Liver (tissue), 9 donors: ENCODE results near the gene FBXL2. TPM values are rescaled to one million over a fixed set of nuclear protein-coding genes. Genes with fewer than 3 reads are reported as not detected.

Experiments
- DNase-seq: peaks from one replicate; pipeline ENCODE4 v3.0.0-alpha.2; 2017; ENCODE audit warnings: low spot score
- H3K27ac ChIP-seq, 2 donors: one replicate each; pipeline ENCODE4 v1.7.0; 2013; ENCODE audit warnings: inconsistent platforms in 2 of 2, low read length in 2 of 2, control low read depth in 1 of 2, low read depth in 1 of 2, mild to moderate bottlenecking in 1 of 2
- H3K27me3 ChIP-seq, 4 donors: one replicate each; pipeline versions ENCODE4 v1.6.1 to v1.7.0; 2013; ENCODE audit warnings: low read length in 3 of 4, inconsistent platforms in 1 of 4, mild to moderate bottlenecking in 1 of 4, moderate library complexity in 1 of 4; ENCODE audit not compliant: control insufficient read depth in 4 of 4, insufficient read depth in 4 of 4
- H3K36me3 ChIP-seq, 4 donors: one replicate each; pipeline versions ENCODE4 v1.6.1 to v1.7.0; 2013; ENCODE audit warnings: low read length in 3 of 4, mild to moderate bottlenecking in 3 of 4, low read depth in 1 of 4, moderate library complexity in 1 of 4; ENCODE audit not compliant: control insufficient read depth in 4 of 4, insufficient read depth in 3 of 4
- H3K4me1 ChIP-seq, 4 donors: one replicate each; pipeline versions ENCODE4 v1.6.1 to v1.7.0; 2013; ENCODE audit warnings: low read length in 3 of 4, mild to moderate bottlenecking in 3 of 4, moderate library complexity in 1 of 4; ENCODE audit not compliant: control insufficient read depth in 4 of 4, insufficient read depth in 4 of 4
- H3K4me3 ChIP-seq, 3 donors: one replicate each; pipeline versions ENCODE4 v1.6.1 to v1.7.0; 2013; ENCODE audit warnings: low read length in 3 of 3, control low read depth in 1 of 3, low read depth in 1 of 3, mild to moderate bottlenecking in 1 of 3
- H3K9ac ChIP-seq, 2 donors: one replicate each; pipeline ENCODE4 v1.7.0; 2013; ENCODE audit warnings: low read length in 2 of 2, mild to moderate bottlenecking in 2 of 2, moderate library complexity in 2 of 2, control low read depth in 1 of 2, low read depth in 1 of 2
- H3K9me3 ChIP-seq, 4 donors: one replicate each; pipeline versions ENCODE4 v1.6.1 to v1.7.0; 2013; ENCODE audit warnings: low read length in 3 of 4; ENCODE audit not compliant: control insufficient read depth in 4 of 4
- EGR1 ChIP-seq, 2 donors: IDR thresholded peaks; 2 replicates each; pipeline ENCODE4 v1.6.1; 2016 to 2018; ENCODE audit warnings: antibody characterized with exemption in 2 of 2, low read depth in 2 of 2
- FOXA1 ChIP-seq: IDR thresholded peaks from 2 replicates; pipeline ENCODE4 v1.6.1; 2016; ENCODE audit warnings: antibody characterized with exemption
- FOXA2 ChIP-seq: IDR thresholded peaks from 2 replicates; pipeline ENCODE4 v1.6.1; 2016; ENCODE audit warnings: antibody characterized with exemption
- GABPA ChIP-seq, 2 donors: IDR thresholded peaks in 1 of 2; conservative IDR thresholded peaks in 1 of 2; 2 replicates each; pipeline ENCODE4 v1.6.1; 2016; ENCODE audit warnings: antibody characterized with exemption in 2 of 2, mild to moderate bottlenecking in 1 of 2, moderate library complexity in 1 of 2
- HNF4A ChIP-seq, 2 donors: conservative IDR thresholded peaks; 2 replicates each; pipeline ENCODE4 v1.6.1; 2016; ENCODE audit warnings: antibody characterized with exemption in 2 of 2, mild to moderate bottlenecking in 2 of 2
- HNF4G ChIP-seq: IDR thresholded peaks from 2 replicates; pipeline ENCODE4 v1.6.1; 2016; ENCODE audit warnings: antibody characterized with exemption
- NR2F2 ChIP-seq: IDR thresholded peaks from 2 replicates; pipeline ENCODE4 v1.6.1; 2016; ENCODE audit warnings: antibody characterized with exemption
- RAD21 ChIP-seq, 2 donors: IDR thresholded peaks; 2 replicates each; pipeline ENCODE4 v1.6.1; 2016; ENCODE audit warnings: antibody characterized with exemption in 2 of 2, mild to moderate bottlenecking in 2 of 2
- RXRA ChIP-seq, 2 donors: IDR thresholded peaks; 2 replicates each; pipeline ENCODE4 v1.6.1; 2017 to 2018; ENCODE audit warnings: antibody characterized with exemption in 2 of 2, mild to moderate bottlenecking in 1 of 2
- TAF1 ChIP-seq: conservative IDR thresholded peaks from 2 replicates; pipeline ENCODE4 v1.6.1; 2016; ENCODE audit warnings: antibody characterized with exemption, mild to moderate bottlenecking
- YY1 ChIP-seq: IDR thresholded peaks from 2 replicates; pipeline ENCODE4 v1.6.1; 2016; ENCODE audit warnings: antibody characterized with exemption, mild to moderate bottlenecking
- WGBS: extraction: QIAGEN DNeasy Blood & Tissue Kit; methylation state at CpG from one replicate; pipeline ENCODE4 v1.1.7; 2013; 5-methylcytosine and 5-hydroxymethylcytosine counted together
- polyA plus RNA-seq, 2 donors: library from polyadenylated mRNA; stranded (reverse) in 1 of 2; unstranded in 1 of 2; fragments of 200-250 nt in 1 of 2; fragments of >200 nt in 1 of 2; fragmentation: Nextera tagmentation in 1 of 2; extraction: Ambion mirVana in 1 of 2; gene quantifications; one replicate each; pipeline versions ENCODE4 v1.2.1 to v1.2.3, GENCODE V29; 2013 to 2015
- total RNA-seq, 2 donors: library from RNA; depleted of rRNA; stranded (reverse); fragments of >200 nt; gene quantifications; one replicate each; pipeline ENCODE4 v1.2.3, GENCODE V29; 2014
- TF ChIP-seq, protein P1 (sequence below): IDR thresholded peaks from 2 replicates; pipeline ENCODE4 v1.6.1; 2016; ENCODE audit warnings: antibody characterized with exemption, mild to moderate bottlenecking
- TF ChIP-seq, protein P2 (sequence below): IDR thresholded peaks from 2 replicates; pipeline ENCODE4 v1.6.1; 2016; ENCODE audit warnings: antibody characterized with exemption
- TF ChIP-seq, protein P3 (sequence below): IDR thresholded peaks from 2 replicates; pipeline ENCODE4 v1.6.1; 2016; ENCODE audit warnings: antibody characterized with exemption
- TF ChIP-seq, protein P4 (sequence below): IDR thresholded peaks from 2 replicates; pipeline ENCODE4 v1.6.1; 2016; ENCODE audit warnings: antibody characterized with exemption
- donor health status: healthy.
- donor health status: healthy.
- donor health status: healthy.
- donor health status: healthy.
- donor health status: healthy.

Gene FBXL2
- total and polyA plus RNA-seq, 4 donors, result 0.24 to 1.3 (median 0.81) TPM

DNA sequence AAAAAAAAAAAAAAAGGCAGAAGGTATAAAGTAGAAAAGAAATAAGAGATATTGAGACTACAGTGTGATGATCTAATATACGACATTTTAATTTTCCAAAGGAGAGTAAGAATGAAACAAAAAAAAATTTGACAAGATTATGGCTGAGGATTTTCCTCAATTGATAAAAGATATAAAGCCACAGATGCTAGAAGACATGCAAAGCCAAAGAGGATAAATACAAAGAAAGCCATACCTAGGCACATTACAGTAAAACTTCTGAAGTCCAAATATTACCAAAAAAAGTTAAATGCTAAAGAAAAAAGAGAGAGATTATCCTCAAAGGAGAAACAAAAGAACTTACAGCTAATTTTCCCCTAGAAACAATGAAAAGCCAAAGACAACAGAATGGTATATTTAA, 38.3 kb upstream of the FBXL2 start:
- TF ChIP-seq, protein P1, sequence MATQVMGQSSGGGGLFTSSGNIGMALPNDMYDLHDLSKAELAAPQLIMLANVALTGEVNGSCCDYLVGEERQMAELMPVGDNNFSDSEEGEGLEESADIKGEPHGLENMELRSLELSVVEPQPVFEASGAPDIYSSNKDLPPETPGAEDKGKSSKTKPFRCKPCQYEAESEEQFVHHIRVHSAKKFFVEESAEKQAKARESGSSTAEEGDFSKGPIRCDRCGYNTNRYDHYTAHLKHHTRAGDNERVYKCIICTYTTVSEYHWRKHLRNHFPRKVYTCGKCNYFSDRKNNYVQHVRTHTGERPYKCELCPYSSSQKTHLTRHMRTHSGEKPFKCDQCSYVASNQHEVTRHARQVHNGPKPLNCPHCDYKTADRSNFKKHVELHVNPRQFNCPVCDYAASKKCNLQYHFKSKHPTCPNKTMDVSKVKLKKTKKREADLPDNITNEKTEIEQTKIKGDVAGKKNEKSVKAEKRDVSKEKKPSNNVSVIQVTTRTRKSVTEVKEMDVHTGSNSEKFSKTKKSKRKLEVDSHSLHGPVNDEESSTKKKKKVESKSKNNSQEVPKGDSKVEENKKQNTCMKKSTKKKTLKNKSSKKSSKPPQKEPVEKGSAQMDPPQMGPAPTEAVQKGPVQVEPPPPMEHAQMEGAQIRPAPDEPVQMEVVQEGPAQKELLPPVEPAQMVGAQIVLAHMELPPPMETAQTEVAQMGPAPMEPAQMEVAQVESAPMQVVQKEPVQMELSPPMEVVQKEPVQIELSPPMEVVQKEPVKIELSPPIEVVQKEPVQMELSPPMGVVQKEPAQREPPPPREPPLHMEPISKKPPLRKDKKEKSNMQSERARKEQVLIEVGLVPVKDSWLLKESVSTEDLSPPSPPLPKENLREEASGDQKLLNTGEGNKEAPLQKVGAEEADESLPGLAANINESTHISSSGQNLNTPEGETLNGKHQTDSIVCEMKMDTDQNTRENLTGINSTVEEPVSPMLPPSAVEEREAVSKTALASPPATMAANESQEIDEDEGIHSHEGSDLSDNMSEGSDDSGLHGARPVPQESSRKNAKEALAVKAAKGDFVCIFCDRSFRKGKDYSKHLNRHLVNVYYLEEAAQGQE, result no peak
- TF ChIP-seq, protein P2, sequence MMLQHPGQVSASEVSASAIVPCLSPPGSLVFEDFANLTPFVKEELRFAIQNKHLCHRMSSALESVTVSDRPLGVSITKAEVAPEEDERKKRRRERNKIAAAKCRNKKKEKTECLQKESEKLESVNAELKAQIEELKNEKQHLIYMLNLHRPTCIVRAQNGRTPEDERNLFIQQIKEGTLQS, result no peak
- TF ChIP-seq, protein P3, sequence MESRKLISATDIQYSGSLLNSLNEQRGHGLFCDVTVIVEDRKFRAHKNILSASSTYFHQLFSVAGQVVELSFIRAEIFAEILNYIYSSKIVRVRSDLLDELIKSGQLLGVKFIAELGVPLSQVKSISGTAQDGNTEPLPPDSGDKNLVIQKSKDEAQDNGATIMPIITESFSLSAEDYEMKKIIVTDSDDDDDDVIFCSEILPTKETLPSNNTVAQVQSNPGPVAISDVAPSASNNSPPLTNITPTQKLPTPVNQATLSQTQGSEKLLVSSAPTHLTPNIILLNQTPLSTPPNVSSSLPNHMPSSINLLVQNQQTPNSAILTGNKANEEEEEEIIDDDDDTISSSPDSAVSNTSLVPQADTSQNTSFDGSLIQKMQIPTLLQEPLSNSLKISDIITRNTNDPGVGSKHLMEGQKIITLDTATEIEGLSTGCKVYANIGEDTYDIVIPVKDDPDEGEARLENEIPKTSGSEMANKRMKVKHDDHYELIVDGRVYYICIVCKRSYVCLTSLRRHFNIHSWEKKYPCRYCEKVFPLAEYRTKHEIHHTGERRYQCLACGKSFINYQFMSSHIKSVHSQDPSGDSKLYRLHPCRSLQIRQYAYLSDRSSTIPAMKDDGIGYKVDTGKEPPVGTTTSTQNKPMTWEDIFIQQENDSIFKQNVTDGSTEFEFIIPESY, result no peak
- TF ChIP-seq TAF1, result no peak
- TF ChIP-seq HNF4G, result no peak
- TF ChIP-seq, protein P4, sequence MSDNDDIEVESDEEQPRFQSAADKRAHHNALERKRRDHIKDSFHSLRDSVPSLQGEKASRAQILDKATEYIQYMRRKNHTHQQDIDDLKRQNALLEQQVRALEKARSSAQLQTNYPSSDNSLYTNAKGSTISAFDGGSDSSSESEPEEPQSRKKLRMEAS, result no peak
- TF ChIP-seq NR2F2, result no peak
- TF ChIP-seq FOXA2, result no peak
- TF ChIP-seq YY1, result no peak
- no peak for TF ChIP-seq EGR1 (IDR thresholded peaks at IDR 0.05; ENCODE audit: low read depth in 2 of 2)
- TF ChIP-seq HNF4A (conservative IDR thresholded peaks at IDR 0.05), result no peak
- Histone ChIP-seq H3K9me3 (peaks cover 0 to 3% (median 0%) of the 10 kb centered on the region in 4 donors), H3K4me1 (no peaks in the 10 kb centered on the region), H3K36me3 (no peaks in the 10 kb centered on the region), H3K9ac (no peak overlapping the region), H3K27ac (no peak overlapping the region), H3K4me3 (no peak overlapping the region), H3K27me3 (peaks cover 0 to 2% (median 0%) of the 10 kb centered on the region in 4 donors)
- DNase-seq, result no peak
- WGBS, result 73% methylated on average over 1 of the region's 1 CpG

DNA sequence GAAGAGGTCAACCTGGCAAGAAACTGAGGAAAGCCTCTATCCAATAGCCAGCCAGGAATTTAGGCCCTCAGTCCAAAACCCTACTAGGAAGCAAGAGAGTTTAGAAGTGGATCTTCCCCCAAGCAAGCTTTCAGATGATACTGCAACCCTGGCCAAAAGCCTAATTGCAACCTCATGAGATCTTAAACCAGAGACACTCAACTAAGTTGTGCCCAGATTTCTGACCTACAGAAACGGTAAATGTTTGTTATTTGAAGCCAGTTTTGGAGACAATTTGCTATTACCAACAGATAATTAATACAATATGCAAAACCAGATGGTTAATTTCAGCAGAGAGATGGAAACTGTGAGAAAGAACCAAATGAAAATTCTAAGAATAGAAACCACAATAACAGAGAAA, 37.0 kb upstream of the FBXL2 start:
- Histone ChIP-seq H3K4me1 (no peaks in the 10 kb centered on the region), H3K27ac (no peak overlapping the region), H3K9me3 (peaks cover 0 to 3% (median 0%) of the 10 kb centered on the region in 4 donors), H3K9ac (no peak overlapping the region), H3K27me3 (peaks cover 0 to 5% (median 0%) of the 10 kb centered on the region in 4 donors), H3K4me3 (no peak overlapping the region), H3K36me3 (no peaks in the 10 kb centered on the region)
- TF ChIP-seq HNF4A (conservative IDR thresholded peaks at IDR 0.05), result no peak
- no peak for TF ChIP-seq GABPA (IDR thresholded peaks at IDR 0.05 in 1 of 2, conservative IDR thresholded peaks at IDR 0.05 in 1 of 2)
- TF ChIP-seq RXRA (IDR thresholded peaks at IDR 0.05), result no peak
- TF ChIP-seq TAF1, result no peak
- TF ChIP-seq EGR1 (IDR thresholded peaks at IDR 0.05; ENCODE audit: low read depth in 2 of 2), result no peak
- TF ChIP-seq, protein P4, result no peak
- TF ChIP-seq HNF4G, result no peak
- no peak for TF ChIP-seq FOXA1
- TF ChIP-seq FOXA2, result no peak
- TF ChIP-seq RAD21 (IDR thresholded peaks at IDR 0.05), result no peak
- TF ChIP-seq, protein P1, result no peak
- TF ChIP-seq, protein P2, result no peak
- DNase-seq, result no peak
- WGBS, result 62% methylated on average over 1 of the region's 1 CpG
